Measurements from ENCODE around the gene RPS27L. TPM values are rescaled to one million over a fixed set of nuclear protein-coding genes. Genes with fewer than 3 reads are reported as not detected.

Gene RPS27L
- total RNA-seq, 1 experiment from 2014 or later: 173 TPM

GRCh38 chr15:63188247-63188925 lies 31.1 kb upstream of the RPS27L start:
- DNase-seq (ENCODE audit: low read depth): no peak

GRCh38 chr15:63187589-63188226 lies 30.4 kb upstream of the RPS27L start:
- no peak for DNase-seq (ENCODE audit: low read depth)

- no peak for DNase-seq (ENCODE audit: low read depth)
Observed at GRCh38 chr15:63186065-63186464, 28.8 kb upstream of the RPS27L start.

GRCh38 chr15:63185206-63185605 lies 27.9 kb upstream of the RPS27L start:
- DNase-seq (ENCODE audit: low read depth): peak; percentile 87

- no peak for DNase-seq (ENCODE audit: low read depth)
Observed at GRCh38 chr15:63181648-63182047, 24.4 kb upstream of the RPS27L start.

GRCh38 chr15:63180746-63181145 lies 23.5 kb upstream of the RPS27L start:
- no peak for DNase-seq (ENCODE audit: low read depth)

- no peak for DNase-seq (ENCODE audit: low read depth)
Observed at GRCh38 chr15:63178034-63178433, 20.8 kb upstream of the RPS27L start.

- no peak for DNase-seq (ENCODE audit: low read depth)
Observed at GRCh38 chr15:63176302-63176701, 19.0 kb upstream of the RPS27L start.

GRCh38 chr15:63172851-63173451 lies 15.7 kb upstream of the RPS27L start:
- DNase-seq (ENCODE audit: low read depth): no peak

- no peak for DNase-seq (ENCODE audit: low read depth)
Observed at GRCh38 chr15:63172376-63172775, 15.1 kb upstream of the RPS27L start.

GRCh38 chr15:63169788-63170187 lies 12.5 kb upstream of the RPS27L start:
- no peak for DNase-seq (ENCODE audit: low read depth)

- DNase-seq (ENCODE audit: low read depth): no peak
Observed at GRCh38 chr15:63166219-63166618, 8.9 kb upstream of the RPS27L start.

- no peak for DNase-seq (ENCODE audit: low read depth)
Observed at GRCh38 chr15:63165166-63165859, 8.0 kb upstream of the RPS27L start.

GRCh38 chr15:63163217-63163616 lies 5.9 kb upstream of the RPS27L start:
- DNase-seq (ENCODE audit: low read depth): no peak

- DNase-seq (ENCODE audit: low read depth): no peak
Observed at GRCh38 chr15:63160638-63161037, 3.4 kb upstream of the RPS27L start.

GRCh38 chr15:63157891-63158431 lies 684 bp upstream of the RPS27L start:
- DNase-seq (ENCODE audit: low read depth): peak; percentile 85

- peak; percentile 52 for DNase-seq (ENCODE audit: low read depth)
Observed at GRCh38 chr15:63156755-63157117, 541 bp downstream of the RPS27L start.

GRCh38 chr15:63156086-63156710 lies 1.1 kb downstream of the RPS27L start:
- no peak for DNase-seq (ENCODE audit: low read depth)

- DNase-seq (ENCODE audit: low read depth): no peak
Observed at GRCh38 chr15:63155486-63155885, 1.8 kb downstream of the RPS27L start.

- DNase-seq (ENCODE audit: low read depth): no peak
Observed at GRCh38 chr15:63151665-63152064, 5.6 kb downstream of the RPS27L start.

- no peak for DNase-seq (ENCODE audit: low read depth)
Observed at GRCh38 chr15:63146684-63147083, 10.6 kb downstream of the RPS27L start.

- no peak for DNase-seq (ENCODE audit: low read depth)
Observed at GRCh38 chr15:63145426-63145825, 11.9 kb downstream of the RPS27L start.

All from LHCN-M2 (cell line).